ENCODE results near the gene DNAH5.

- TF ChIP-seq, protein P1, sequence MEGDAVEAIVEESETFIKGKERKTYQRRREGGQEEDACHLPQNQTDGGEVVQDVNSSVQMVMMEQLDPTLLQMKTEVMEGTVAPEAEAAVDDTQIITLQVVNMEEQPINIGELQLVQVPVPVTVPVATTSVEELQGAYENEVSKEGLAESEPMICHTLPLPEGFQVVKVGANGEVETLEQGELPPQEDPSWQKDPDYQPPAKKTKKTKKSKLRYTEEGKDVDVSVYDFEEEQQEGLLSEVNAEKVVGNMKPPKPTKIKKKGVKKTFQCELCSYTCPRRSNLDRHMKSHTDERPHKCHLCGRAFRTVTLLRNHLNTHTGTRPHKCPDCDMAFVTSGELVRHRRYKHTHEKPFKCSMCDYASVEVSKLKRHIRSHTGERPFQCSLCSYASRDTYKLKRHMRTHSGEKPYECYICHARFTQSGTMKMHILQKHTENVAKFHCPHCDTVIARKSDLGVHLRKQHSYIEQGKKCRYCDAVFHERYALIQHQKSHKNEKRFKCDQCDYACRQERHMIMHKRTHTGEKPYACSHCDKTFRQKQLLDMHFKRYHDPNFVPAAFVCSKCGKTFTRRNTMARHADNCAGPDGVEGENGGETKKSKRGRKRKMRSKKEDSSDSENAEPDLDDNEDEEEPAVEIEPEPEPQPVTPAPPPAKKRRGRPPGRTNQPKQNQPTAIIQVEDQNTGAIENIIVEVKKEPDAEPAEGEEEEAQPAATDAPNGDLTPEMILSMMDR (IDR thresholded peaks at IDR 0.05) = no peak
- no peak for TF ChIP-seq POLR2A (IDR thresholded peaks at IDR 0.05)
Observed at GRCh38 chr5:13674391-13674790, 270.1 kb downstream of the DNAH5 start.
